ENCODE results near the gene CPS1. TPM values are rescaled to one million over a fixed set of nuclear protein-coding genes. Genes with fewer than 3 reads are reported as not detected.

CPS1 gene
- total RNA-seq, 1 experiment from 2014 or later: 0.62 TPM

- Histone ChIP-seq H3K27me3 (replicated peaks; ENCODE audit: insufficient read depth, low read depth, low read length, poor library complexity) (no peaks in the 10 kb centered on the region), H3K4me1 (ENCODE audit: insufficient read depth, low read length, poor library complexity, severe bottlenecking) (no peaks in the 10 kb centered on the region), H3K27ac (ENCODE audit: low read depth, low read length, poor library complexity, severe bottlenecking) (no peak overlapping the region), H3K9me3 (ENCODE audit: low read depth, low read length, poor library complexity, severe bottlenecking) (no peaks in the 10 kb centered on the region), H3K36me3 (ENCODE audit: insufficient read depth, low read length, poor library complexity, severe bottlenecking) (no peaks in the 10 kb centered on the region), H3K4me3 (ENCODE audit: low read depth, low read length, poor library complexity, severe bottlenecking) (no peak overlapping the region)
- intact Hi-C loops (cut with micrococcal nuclease; ENCODE audit: unreplicated experiment): no loop called here
- POLR2A ChIA-PET (ENCODE audit: low non-redundant PET): no interaction called here
- TF ChIP-seq CTCF (conservative IDR thresholded peaks at IDR 0.05; ENCODE audit: low read depth, low read length) (no peak), EZH2 (IDR thresholded peaks at IDR 0.05; ENCODE audit: borderline replicate concordance, low read depth, low read length, poor library complexity, severe bottlenecking) (no peak)
- CTCF ChIA-PET: no interaction called here
- no TSS peak for BruUV-seq (replicated peaks)
- no peak for DNase-seq (ENCODE audit: low spot score)
Observed at GRCh38 chr2:210524533-210524932, 31.9 kb upstream of the CPS1 start.

- no peaks in the 10 kb centered on the region for H3K4me1 ChIP-seq (ENCODE audit: insufficient read depth, low read length, poor library complexity, severe bottlenecking)
- ChIA-PET POLR2A (ENCODE audit: low non-redundant PET) (no interaction called here), CTCF (no interaction called here)
- no peak overlapping the region for H3K27ac ChIP-seq (ENCODE audit: low read depth, low read length, poor library complexity, severe bottlenecking)
- no peaks in the 10 kb centered on the region for H3K36me3 ChIP-seq (ENCODE audit: insufficient read depth, low read length, poor library complexity, severe bottlenecking)
- intact Hi-C loops (cut with micrococcal nuclease; ENCODE audit: unreplicated experiment): no loop called here
- no TSS peak for BruUV-seq (replicated peaks)
- no peaks in the 10 kb centered on the region for H3K27me3 ChIP-seq (replicated peaks; ENCODE audit: insufficient read depth, low read depth, low read length, poor library complexity)
- no peaks in the 10 kb centered on the region for H3K9me3 ChIP-seq (ENCODE audit: low read depth, low read length, poor library complexity, severe bottlenecking)
- no peak overlapping the region for H3K4me3 ChIP-seq (ENCODE audit: low read depth, low read length, poor library complexity, severe bottlenecking)
- no peak for DNase-seq (ENCODE audit: low spot score)
- TF ChIP-seq CTCF (conservative IDR thresholded peaks at IDR 0.05; ENCODE audit: low read depth, low read length): no peak
- no peak for TF ChIP-seq EZH2 (IDR thresholded peaks at IDR 0.05; ENCODE audit: borderline replicate concordance, low read depth, low read length, poor library complexity, severe bottlenecking)
Observed at GRCh38 chr2:210527286-210527685, 29.1 kb upstream of the CPS1 start.

- no peak overlapping the region for H3K4me3 ChIP-seq (ENCODE audit: low read depth, low read length, poor library complexity, severe bottlenecking)
- intact Hi-C loops (cut with micrococcal nuclease; ENCODE audit: unreplicated experiment): no loop called here
- TF ChIP-seq CTCF (conservative IDR thresholded peaks at IDR 0.05; ENCODE audit: low read depth, low read length) (no peak), EZH2 (IDR thresholded peaks at IDR 0.05; ENCODE audit: borderline replicate concordance, low read depth, low read length, poor library complexity, severe bottlenecking) (no peak)
- DNase-seq (ENCODE audit: low spot score): no peak
- H3K27me3 ChIP-seq (replicated peaks; ENCODE audit: insufficient read depth, low read depth, low read length, poor library complexity): no peaks in the 10 kb centered on the region
- no peak overlapping the region for H3K27ac ChIP-seq (ENCODE audit: low read depth, low read length, poor library complexity, severe bottlenecking)
- H3K4me1 ChIP-seq (ENCODE audit: insufficient read depth, low read length, poor library complexity, severe bottlenecking): no peaks in the 10 kb centered on the region
- no peaks in the 10 kb centered on the region for H3K36me3 ChIP-seq (ENCODE audit: insufficient read depth, low read length, poor library complexity, severe bottlenecking)
- BruUV-seq (replicated peaks): no TSS peak
- no peaks in the 10 kb centered on the region for H3K9me3 ChIP-seq (ENCODE audit: low read depth, low read length, poor library complexity, severe bottlenecking)
- POLR2A ChIA-PET (ENCODE audit: low non-redundant PET): no interaction called here
- CTCF ChIA-PET: no interaction called here
Observed at GRCh38 chr2:210528716-210529115, 27.7 kb upstream of the CPS1 start.

All from A673 (cell line).